HG03558 (cell line): ENCODE measurements around the gene ZC3H8.
"Not testable (repeated sequence)": the region's sequence is repeated elsewhere in the genome, so short reads cannot be mapped to it uniquely, and the experiment has no call there.

Source experiments
- ATAC-seq: cut with Tn5 transposase; IDR thresholded peaks from one replicate; pipeline ENCODE4 v1.9.1; 2021; ENCODE audit warnings: moderate number of reproducible peaks; ENCODE audit not compliant: unreplicated experiment; ENCODE audit errors: extremely low read depth

ZC3H8 gene

GRCh38 chr2:112254466-112255240, at the start of gene ZC3H8:
Gene ZC3H8, minus strand, starts transcription at chr2:112255042. Its CDS starts 61 bp downstream, at chr2:112254981.
- peak; percentile 75 for ATAC-seq

- ATAC-seq, result no peak
Measured at GRCh38 chr2:112304298-112304941, 49.6 kb upstream of the ZC3H8 start.

GRCh38 chr2:112301973-112302372, 47.1 kb upstream of the ZC3H8 start:
- no peak for ATAC-seq

- no peak for ATAC-seq
Measured at GRCh38 chr2:112301171-112301584, 46.3 kb upstream of the ZC3H8 start.

- no peak for ATAC-seq
Measured at GRCh38 chr2:112296407-112296806, 41.6 kb upstream of the ZC3H8 start.

GRCh38 chr2:112295407-112296078, 40.7 kb upstream of the ZC3H8 start:
- no peak for ATAC-seq

- no peak for ATAC-seq
Measured at GRCh38 chr2:112293636-112294401, 39.0 kb upstream of the ZC3H8 start.

GRCh38 chr2:112290648-112291047, 35.8 kb upstream of the ZC3H8 start:
- ATAC-seq, result no peak

- ATAC-seq, result no peak
Measured at GRCh38 chr2:112290088-112290487, 35.2 kb upstream of the ZC3H8 start.

- not testable (repeated sequence) for ATAC-seq
Measured at GRCh38 chr2:112283535-112283934, 28.7 kb upstream of the ZC3H8 start.

- ATAC-seq, result not testable (repeated sequence)
Measured at GRCh38 chr2:112282066-112282465, 27.2 kb upstream of the ZC3H8 start.

GRCh38 chr2:112277596-112278220, 22.9 kb upstream of the ZC3H8 start:
- ATAC-seq, result no peak

- ATAC-seq, result no peak
Measured at GRCh38 chr2:112276954-112277353, 22.1 kb upstream of the ZC3H8 start.

- ATAC-seq, result peak; percentile 30
Measured at GRCh38 chr2:112275887-112276773, 21.3 kb upstream of the ZC3H8 start.

GRCh38 chr2:112275311-112275886, 20.6 kb upstream of the ZC3H8 start, which contains the start of gene ZC3H6:
Gene ZC3H6, plus strand, starts transcription at chr2:112275597. Its CDS starts 398 bp downstream, at chr2:112275995.
- peak; percentile 88 for ATAC-seq

- ATAC-seq, result no peak
Measured at GRCh38 chr2:112273349-112273748, 18.5 kb upstream of the ZC3H8 start.

GRCh38 chr2:112272669-112273068, 17.8 kb upstream of the ZC3H8 start:
- no peak for ATAC-seq

- no peak for ATAC-seq
Measured at GRCh38 chr2:112268547-112268946, 13.7 kb upstream of the ZC3H8 start.

GRCh38 chr2:112262876-112263275, 8.0 kb upstream of the ZC3H8 start:
- ATAC-seq, result no peak
